Kidney (tissue), 14 donors: Measurements from ENCODE around the gene DNASE1L1. TPM values are rescaled to one million over a fixed set of nuclear protein-coding genes. Genes with fewer than 3 reads are reported as not detected.

Experiments
- DNase-seq, 5 donors: peaks; one replicate each; pipeline ENCODE4 v3.0.0-alpha.2; 2013 to 2020
- FAIRE-seq: peaks from 2 replicates; lab custom pipeline; 2012; peaks lifted over from hg19 to GRCh38; lab: Jason Lieb, UNC
- H3K27ac ChIP-seq, 2 donors: one replicate each; pipeline ENCODE4 v1.7.0; 2013; ENCODE audit warnings: low read depth in 2 of 2, low read length in 2 of 2, inconsistent platforms in 1 of 2
- H3K27me3 ChIP-seq: one replicate; pipeline ENCODE4 v1.7.1; 2013; ENCODE audit warnings: low read length, inconsistent platforms; ENCODE audit not compliant: control insufficient read depth, insufficient read depth
- H3K36me3 ChIP-seq, 3 donors: one replicate each; pipeline versions ENCODE4 v1.7.0 to v1.7.1; 2013; ENCODE audit warnings: low read length in 3 of 3, control low read depth in 1 of 3, inconsistent platforms in 1 of 3; ENCODE audit not compliant: insufficient read depth in 3 of 3, control insufficient read depth in 2 of 3
- H3K4me1 ChIP-seq, 3 donors: one replicate each; pipeline versions ENCODE4 v1.7.0 to v1.7.1; 2013; ENCODE audit warnings: low read length in 3 of 3, inconsistent platforms in 1 of 3, low read depth in 1 of 3; ENCODE audit not compliant: control insufficient read depth in 2 of 3, insufficient read depth in 2 of 3
- H3K4me3 ChIP-seq, 3 donors: one replicate each; pipeline versions ENCODE4 v1.7.0 to v1.8.1; 2013; ENCODE audit warnings: low read length in 3 of 3, control low read depth in 1 of 3, inconsistent platforms in 1 of 3
- H3K9ac ChIP-seq, 3 donors: one replicate each; pipeline versions ENCODE4 v1.7.0 to v1.7.1; 2013; ENCODE audit warnings: low read length in 3 of 3, control low read depth in 1 of 3, inconsistent platforms in 1 of 3
- H3K9me3 ChIP-seq, 3 donors: one replicate each; pipeline versions ENCODE4 v1.7.0 to v1.7.1; 2013; ENCODE audit warnings: low read length in 3 of 3, control low read depth in 1 of 3, inconsistent platforms in 1 of 3; ENCODE audit not compliant: control insufficient read depth in 2 of 3, insufficient read depth in 1 of 3
- intact Hi-C: fragments of 100-400 bp; cut with DNase I; formaldehyde crosslinking; loops from one replicate; pipeline ENCODE4 v1.11.1; 2022
- polyA plus RNA-seq: library from polyadenylated mRNA; stranded (reverse); fragments of 350-450 nt; fragmentation: Illumina TruSeq; extraction: RNeasy Lipid Tissue Mini Kit (QIAGEN cat#74804); gene quantifications from one replicate; pipeline ENCODE4 v1.2.3, GENCODE V29; 2014; ENCODE audit warnings: low read depth, low replicate concordance; ENCODE audit not compliant: insufficient read depth
- total RNA-seq: library from RNA; stranded (reverse); fragmentation: NEBNext Ultra II Directional; extraction: Animal tissue kit (Norgen Biotek cat#: 25700); gene quantifications from one replicate; pipeline ENCODE4 v1.2.1, GENCODE V29; 2021
- TF ChIP-seq, protein P1 (sequence below): IDR thresholded peaks from 3 replicates; pipeline ENCODE4 v1.5.1; 2012; ENCODE audit warnings: mild to moderate bottlenecking, moderate library complexity, borderline replicate concordance; ENCODE audit not compliant: insufficient read depth; ENCODE audit errors: extremely low read depth
- donor health status: control.
- donor health status: control.
- donor health status: control.
- donor health status: control.
- donor health status: control.
- donor health status: DM: yes; HTN: yes; CAD: no.
- donor health status: Normal renal cell carcinoma (clear cell type).

DNASE1L1 gene
- total and polyA plus RNA-seq, 2 donors from 2014 or later, result 28.0 to 33.8 TPM

DNA sequence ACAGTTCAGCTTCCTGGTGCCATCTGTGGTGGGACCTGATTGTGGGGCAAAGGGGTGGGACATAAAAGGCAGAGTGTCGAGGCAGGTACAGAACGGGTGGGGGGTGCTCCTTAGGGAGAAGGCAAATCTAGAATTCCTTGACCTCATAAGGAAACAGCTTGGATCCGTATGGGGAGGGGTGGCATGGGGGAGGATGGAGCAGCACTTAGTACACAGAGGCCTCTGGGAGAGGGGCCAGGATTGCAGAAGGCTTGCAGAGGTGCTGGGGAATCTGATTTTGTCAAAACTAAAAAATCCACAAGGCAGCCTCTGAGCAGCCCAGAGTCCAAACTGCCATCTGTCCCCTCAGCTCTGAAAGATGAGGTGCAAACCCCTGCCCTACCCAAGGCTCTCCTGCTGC is 32.3 kb downstream of the DNASE1L1 start:
- intact Hi-C loops, result no loop called here
- TF ChIP-seq, protein P1, sequence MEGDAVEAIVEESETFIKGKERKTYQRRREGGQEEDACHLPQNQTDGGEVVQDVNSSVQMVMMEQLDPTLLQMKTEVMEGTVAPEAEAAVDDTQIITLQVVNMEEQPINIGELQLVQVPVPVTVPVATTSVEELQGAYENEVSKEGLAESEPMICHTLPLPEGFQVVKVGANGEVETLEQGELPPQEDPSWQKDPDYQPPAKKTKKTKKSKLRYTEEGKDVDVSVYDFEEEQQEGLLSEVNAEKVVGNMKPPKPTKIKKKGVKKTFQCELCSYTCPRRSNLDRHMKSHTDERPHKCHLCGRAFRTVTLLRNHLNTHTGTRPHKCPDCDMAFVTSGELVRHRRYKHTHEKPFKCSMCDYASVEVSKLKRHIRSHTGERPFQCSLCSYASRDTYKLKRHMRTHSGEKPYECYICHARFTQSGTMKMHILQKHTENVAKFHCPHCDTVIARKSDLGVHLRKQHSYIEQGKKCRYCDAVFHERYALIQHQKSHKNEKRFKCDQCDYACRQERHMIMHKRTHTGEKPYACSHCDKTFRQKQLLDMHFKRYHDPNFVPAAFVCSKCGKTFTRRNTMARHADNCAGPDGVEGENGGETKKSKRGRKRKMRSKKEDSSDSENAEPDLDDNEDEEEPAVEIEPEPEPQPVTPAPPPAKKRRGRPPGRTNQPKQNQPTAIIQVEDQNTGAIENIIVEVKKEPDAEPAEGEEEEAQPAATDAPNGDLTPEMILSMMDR, result no peak
- no peak overlapping the region for H3K9ac ChIP-seq
- DNase-seq, result no peak
- H3K4me1 ChIP-seq, result peaks cover 0 to 16% (median 0%) of the 10 kb centered on the region in 3 donors
- H3K27ac ChIP-seq, result no peak overlapping the region
- FAIRE-seq, result no peak
- H3K36me3 ChIP-seq, result peaks cover 0 to 2% (median 0%) of the 10 kb centered on the region in 3 donors
- H3K27me3 ChIP-seq, result no peaks in the 10 kb centered on the region
- H3K4me3 ChIP-seq, result no peak overlapping the region
- no peaks in the 10 kb centered on the region for H3K9me3 ChIP-seq

DNA sequence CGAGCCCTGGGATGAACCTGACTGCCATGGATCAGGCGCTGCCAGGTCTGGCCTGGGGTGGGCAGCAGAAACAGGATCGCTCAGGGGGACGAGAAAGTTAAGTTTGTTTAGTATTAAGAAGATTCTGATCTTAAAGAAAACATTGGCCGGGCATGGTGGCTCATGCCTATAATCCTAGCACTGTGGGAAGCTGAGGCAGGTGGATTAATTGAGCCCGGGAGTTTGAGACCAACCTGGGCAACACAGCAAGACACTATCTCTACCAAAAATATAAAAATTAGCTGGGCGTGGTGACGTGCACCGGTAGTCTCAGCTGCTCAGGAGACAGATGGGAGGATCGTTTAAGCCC is 33.9 kb downstream of the DNASE1L1 start:
- Histone ChIP-seq H3K27ac (peak overlapping the region in 1 of 2 donors; percentile 65), H3K36me3 (no peaks in the 10 kb centered on the region), H3K9me3 (no peaks in the 10 kb centered on the region), H3K4me3 (no peak overlapping the region), H3K4me1 (peaks cover 0 to 9% (median 0%) of the 10 kb centered on the region in 3 donors), H3K27me3 (no peaks in the 10 kb centered on the region), H3K9ac (peak overlapping the region in 1 of 3 donors; percentile 61)
- DNase-seq, result no peak
- FAIRE-seq, result no peak
- intact Hi-C loops, result no loop called here
- TF ChIP-seq, protein P1, result no peak

DNA sequence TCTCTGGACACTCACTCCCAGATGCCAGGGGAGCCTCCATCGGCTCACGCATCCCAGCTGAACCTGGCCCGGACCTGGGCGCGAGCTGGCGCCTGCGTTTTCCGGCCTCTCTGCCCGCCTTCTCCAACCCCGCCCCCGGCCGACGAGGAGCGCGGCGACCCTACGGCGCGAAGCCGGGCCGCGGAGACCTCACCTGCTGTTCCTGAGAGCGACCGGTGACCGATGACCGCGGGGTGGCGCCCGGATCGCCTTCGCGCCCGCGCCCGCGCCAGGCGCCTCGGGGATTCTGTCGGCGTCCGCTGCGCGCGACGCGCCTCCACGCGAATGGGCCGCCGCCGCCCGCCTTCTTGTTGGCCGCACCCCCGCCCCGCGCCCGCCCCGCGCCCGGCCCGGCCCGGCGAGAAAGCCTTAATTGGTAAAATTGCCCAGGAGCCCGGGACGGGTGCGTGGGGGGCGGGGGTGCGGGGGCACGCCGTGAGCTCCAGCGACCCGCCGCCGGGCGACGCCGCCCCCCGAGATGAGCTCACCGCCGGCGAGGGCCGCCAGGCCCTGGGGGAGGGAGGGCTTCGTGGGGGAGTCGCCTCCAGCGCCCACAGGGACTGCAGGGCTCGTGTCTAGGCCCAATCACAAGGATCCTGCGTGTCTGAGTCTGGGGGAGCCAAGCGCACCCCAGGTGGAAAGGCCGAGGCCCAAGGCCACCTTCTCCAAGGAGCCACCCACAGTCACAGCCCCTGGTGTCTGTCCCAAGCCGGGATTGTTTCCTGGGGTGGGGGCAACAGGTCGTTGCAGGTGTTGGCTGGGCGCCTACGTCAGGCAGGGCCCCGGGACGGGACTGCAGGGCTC is 34.5 kb downstream of the DNASE1L1 start, which contains the start of gene FLNA:
FLNA (minus strand) TSS at position 322 of the 843 bp plus-strand sequence. CDS start 3,389 bp downstream, outside the sequence.
- H3K4me3 ChIP-seq, result peak within 1 kb of the TSS; percentile 36 to 61 (median 48)
- FAIRE-seq, result no peak
- peak in 4 of 5 donors; percentile 24 to 83 (median 62) for DNase-seq
- H3K9me3 ChIP-seq, result no peaks in the 10 kb centered on the region
- intact Hi-C loops, result no loop called here
- peak within 1 kb of the TSS in 2 of 3 donors; percentile 55 to 71 for H3K9ac ChIP-seq
- H3K4me1 ChIP-seq, result peaks cover 0 to 9% (median 0%) of the 10 kb centered on the region in 3 donors
- no peaks in the 10 kb centered on the region for H3K36me3 ChIP-seq
- H3K27me3 ChIP-seq, result no peaks in the 10 kb centered on the region
- TF ChIP-seq, protein P1, result no peak
- peak within 1 kb of the TSS; percentile 71 to 80 for H3K27ac ChIP-seq
